ENCODE data around the gene IRS1. TPM values are rescaled to one million over a fixed set of nuclear protein-coding genes. Genes with fewer than 3 reads are reported as not detected.
A peak's percentile ranks its signal among the peaks of the same experiment; 100 is the strongest.

IRS1 gene
- total and polyA plus RNA-seq, 7 donors: 2.3 to 29.1 (median 18.5) TPM

DNA sequence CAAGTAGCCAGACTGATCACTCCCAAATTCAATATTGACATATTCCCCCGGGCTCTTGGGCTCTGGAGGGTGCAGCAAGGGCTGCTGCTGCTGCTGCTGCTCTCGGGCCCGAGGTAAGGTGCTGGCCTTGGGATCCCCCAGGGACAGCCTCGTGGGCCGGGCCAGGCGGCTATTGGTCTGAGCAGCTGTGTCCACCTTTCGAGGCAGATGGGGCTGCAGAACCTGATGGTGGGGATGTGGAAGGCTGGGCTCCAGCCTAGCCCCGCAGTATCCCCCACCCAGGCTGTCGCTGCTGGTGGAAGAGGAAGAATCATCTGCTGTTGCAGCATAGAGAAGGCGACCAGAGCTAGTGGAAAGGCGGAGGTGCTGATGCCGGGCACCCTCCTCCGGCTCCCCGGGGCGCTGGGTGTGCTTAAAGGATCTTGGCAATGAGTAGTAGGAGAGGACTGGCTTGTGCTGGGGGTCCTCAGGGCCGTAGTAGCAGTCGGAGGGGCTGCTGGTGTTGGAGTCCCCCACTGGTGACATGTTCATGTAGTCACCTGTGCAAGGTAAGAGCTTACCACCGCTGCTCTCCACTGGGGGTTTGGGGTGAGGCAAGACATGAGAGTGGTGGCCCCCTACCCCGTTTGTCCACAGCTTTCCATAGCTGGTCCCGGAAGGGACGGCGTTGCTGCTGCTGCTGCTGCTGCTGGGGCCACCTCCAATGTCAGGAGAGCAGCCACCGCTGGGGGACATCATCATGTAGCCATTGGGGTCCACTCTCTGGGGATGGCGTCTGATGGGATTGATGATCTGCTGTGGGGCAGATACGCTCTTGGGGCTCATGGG, 3.4 kb downstream of the IRS1 start:
- Histone ChIP-seq H3K27me3 (no peaks in the 10 kb centered on the region), H3K4me3 (peak overlapping the region; percentile 61 to 91 (median 78)), H3K9me3 (no peaks in the 10 kb centered on the region), H3K27ac (peak overlapping the region; percentile 89 to 97 (median 96)), H3K4me1 (peaks cover 0 to 64% (median 44%) of the 10 kb centered on the region in 4 donors), H3K36me3 (no peaks in the 10 kb centered on the region)
- intact Hi-C loops (cut with DNase I): loop anchor here (5.0 to 10.0 kb wide), 3 partner anchors 369 to 611 kb away; no protein-coding TSS in a partner anchor
- TF ChIP-seq EP300 (IDR thresholded peaks at IDR 0.05) (no peak), POLR2A (IDR thresholded peaks at IDR 0.05) (no peak), POLR2AphosphoS5 (IDR thresholded peaks at IDR 0.05) (no peak)
- TF ChIP-seq, protein P1, sequence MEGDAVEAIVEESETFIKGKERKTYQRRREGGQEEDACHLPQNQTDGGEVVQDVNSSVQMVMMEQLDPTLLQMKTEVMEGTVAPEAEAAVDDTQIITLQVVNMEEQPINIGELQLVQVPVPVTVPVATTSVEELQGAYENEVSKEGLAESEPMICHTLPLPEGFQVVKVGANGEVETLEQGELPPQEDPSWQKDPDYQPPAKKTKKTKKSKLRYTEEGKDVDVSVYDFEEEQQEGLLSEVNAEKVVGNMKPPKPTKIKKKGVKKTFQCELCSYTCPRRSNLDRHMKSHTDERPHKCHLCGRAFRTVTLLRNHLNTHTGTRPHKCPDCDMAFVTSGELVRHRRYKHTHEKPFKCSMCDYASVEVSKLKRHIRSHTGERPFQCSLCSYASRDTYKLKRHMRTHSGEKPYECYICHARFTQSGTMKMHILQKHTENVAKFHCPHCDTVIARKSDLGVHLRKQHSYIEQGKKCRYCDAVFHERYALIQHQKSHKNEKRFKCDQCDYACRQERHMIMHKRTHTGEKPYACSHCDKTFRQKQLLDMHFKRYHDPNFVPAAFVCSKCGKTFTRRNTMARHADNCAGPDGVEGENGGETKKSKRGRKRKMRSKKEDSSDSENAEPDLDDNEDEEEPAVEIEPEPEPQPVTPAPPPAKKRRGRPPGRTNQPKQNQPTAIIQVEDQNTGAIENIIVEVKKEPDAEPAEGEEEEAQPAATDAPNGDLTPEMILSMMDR (IDR thresholded peaks at IDR 0.05): no peak
- WGBS, 2 donors: 86 to 87% methylated on average over 25 of the region's 25 CpGs
- DNase-seq: peak; percentile 69

DNA sequence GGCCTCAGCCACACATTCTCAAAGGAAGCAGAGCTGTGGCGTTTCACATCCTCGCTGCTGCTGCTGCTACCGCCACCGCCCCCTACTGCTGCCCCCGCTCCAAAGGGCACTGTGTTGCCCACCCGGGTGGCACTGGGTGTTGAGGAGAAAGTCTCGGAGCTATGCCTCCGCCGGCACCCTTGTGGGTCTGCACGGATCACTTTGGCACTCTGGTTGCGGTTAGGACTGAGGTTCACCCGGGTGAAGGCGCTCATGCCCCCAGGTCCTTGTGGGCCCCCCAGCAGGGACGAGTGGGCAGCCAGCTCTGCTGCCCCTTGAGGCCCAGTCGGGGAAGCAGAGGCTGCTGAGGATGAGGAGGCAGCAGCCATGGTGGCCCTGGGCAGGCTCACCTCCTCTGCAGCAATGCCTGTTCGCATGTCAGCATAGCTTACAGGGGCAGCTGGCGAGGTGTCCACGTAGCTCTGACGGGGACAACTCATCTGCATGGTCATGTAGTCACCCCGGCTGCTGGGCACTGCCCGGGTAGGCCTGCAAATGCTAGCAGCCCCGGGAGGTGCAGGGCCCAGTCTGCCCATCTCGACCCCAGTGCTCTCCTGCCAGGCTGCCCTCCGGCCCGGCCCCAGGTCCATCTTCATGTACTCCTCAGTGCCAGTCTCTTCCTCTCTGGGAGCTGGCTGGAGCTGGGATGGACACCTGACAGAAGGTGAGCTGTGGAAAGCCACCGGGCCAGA, 4.2 kb downstream of the IRS1 start:
- peaks cover 0 to 63% (median 45%) of the 10 kb centered on the region in 4 donors for H3K4me1 ChIP-seq
- H3K9me3 ChIP-seq: no peaks in the 10 kb centered on the region
- intact Hi-C loops (cut with DNase I): loop anchor here (5.0 to 10.0 kb wide), 3 partner anchors 368 to 611 kb away; no protein-coding TSS in a partner anchor
- WGBS, 2 donors: 79 to 85% methylated on average over 26 of the region's 26 CpGs
- peak overlapping the region; percentile 89 to 97 (median 96) for H3K27ac ChIP-seq
- peak; percentile 77 for DNase-seq
- H3K36me3 ChIP-seq: no peaks in the 10 kb centered on the region
- peak overlapping the region; percentile 61 to 91 (median 78) for H3K4me3 ChIP-seq
- no peaks in the 10 kb centered on the region for H3K27me3 ChIP-seq
- TF ChIP-seq EP300 (IDR thresholded peaks at IDR 0.05) (no peak), POLR2A (IDR thresholded peaks at IDR 0.05) (no peak), POLR2AphosphoS5 (IDR thresholded peaks at IDR 0.05) (peak in 2 of 4 donors; percentile 28 to 38)
- TF ChIP-seq, protein P1 (IDR thresholded peaks at IDR 0.05): peak in 2 of 4 experiments; percentile 29 to 34

- peaks cover 0 to 64% (median 46%) of the 10 kb centered on the region in 4 donors for H3K4me1 ChIP-seq
- DNase-seq: no peak
- peak overlapping the region; percentile 89 to 97 (median 96) for H3K27ac ChIP-seq
- H3K9me3 ChIP-seq: no peaks in the 10 kb centered on the region
- no peaks in the 10 kb centered on the region for H3K36me3 ChIP-seq
- TF ChIP-seq POLR2A (IDR thresholded peaks at IDR 0.05) (no peak), POLR2AphosphoS5 (IDR thresholded peaks at IDR 0.05) (peak in 3 of 4 donors; percentile 17 to 40 (median 30))
- intact Hi-C loops (cut with DNase I): loop anchor here (1.0 to 10.0 kb wide), 5 partner anchors 142 to 610 kb away; no protein-coding TSS in a partner anchor
- H3K27me3 ChIP-seq: no peaks in the 10 kb centered on the region
- peak overlapping the region; percentile 61 to 91 (median 78) for H3K4me3 ChIP-seq
- 64% methylated on average over 9 of the region's 9 CpGs for WGBS, 2 donors
Measured at GRCh38 chr2:226794751-226795171, 4.9 kb downstream of the IRS1 start.

DNA sequence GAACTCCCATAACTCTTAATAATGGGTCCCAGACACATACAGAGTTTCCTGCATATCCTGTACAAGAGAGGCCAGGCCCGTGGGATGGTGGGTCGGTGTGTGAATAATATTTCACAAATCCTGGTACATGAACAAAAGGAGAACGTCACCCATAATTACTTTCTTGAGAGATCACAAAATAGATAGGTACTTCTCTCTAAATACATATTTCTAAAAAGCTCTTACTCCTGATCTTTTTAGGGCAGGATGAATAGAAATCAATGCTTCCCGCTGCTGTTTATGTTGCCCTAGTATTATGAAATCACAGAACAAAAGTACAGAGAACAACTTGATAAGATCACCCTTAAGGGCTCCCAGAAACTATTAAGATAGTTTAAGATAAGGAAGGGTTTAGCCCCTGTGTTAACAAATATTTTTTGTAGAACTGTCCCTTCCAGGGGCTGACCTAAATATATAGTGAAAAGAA, 5.4 kb downstream of the IRS1 start:
- Histone ChIP-seq H3K27ac (peak overlapping the region; percentile 89 to 97 (median 96)), H3K27me3 (no peaks in the 10 kb centered on the region), H3K9me3 (no peaks in the 10 kb centered on the region), H3K4me1 (peaks cover 0 to 69% (median 51%) of the 10 kb centered on the region in 4 donors), H3K4me3 (peak overlapping the region; percentile 61 to 91 (median 78)), H3K36me3 (no peaks in the 10 kb centered on the region)
- intact Hi-C loops (cut with DNase I): loop anchor here (1.0 to 10.0 kb wide), 4 partner anchors 142 to 609 kb away; no protein-coding TSS in a partner anchor
- WGBS, 2 donors: 64 to 67% methylated on average over 4 of the region's 4 CpGs
- no peak for DNase-seq
- TF ChIP-seq, protein P1 (IDR thresholded peaks at IDR 0.05): no peak
- TF ChIP-seq EP300 (IDR thresholded peaks at IDR 0.05): no peak
- TF ChIP-seq POLR2A (IDR thresholded peaks at IDR 0.05): no peak
- no peak for TF ChIP-seq POLR2AphosphoS5 (IDR thresholded peaks at IDR 0.05)
